K562 (cell line): Measurements from ENCODE around the gene NEDD9. TPM values are rescaled to one million over a fixed set of nuclear protein-coding genes. Genes with fewer than 3 reads are reported as not detected.

ENCODE experiments used
- ATAC-seq: fragments of 200-7000 bp; cut with Tn5 transposase; 3 replicates; pipeline ENCODE4 v1.9.1; 2020; ENCODE audit warnings: moderate library complexity
- BruUV-seq: library from RNA; stranded (reverse); fragments of 400-500 nt; replicated peaks from 2 replicates; lab custom pipeline; 2021; lab: Mats Ljungman, UMichigan
- CTCF ChIA-PET: fragments of 300-600 bp; formaldehyde crosslinking; extraction: SDS; loops from one replicate; lab custom pipeline; 2021; ENCODE audit warnings: low intra/inter-chr PET ratio; lab: Yijun Ruan, JAX
- POLR2A ChIA-PET: fragments of 300-600, 350-650 bp; sonication (Branson Sonifier 250); formaldehyde crosslinking; extraction: SDS; loops from one replicate; lab custom pipeline; 2021; ENCODE audit warnings: antibody characterized with exemption, inconsistent platforms; lab: Yijun Ruan, JAX
- DNase-seq, 4 experiments: peaks; one replicate each; pipeline versions ENCODE4 v3.0.0 to v3.0.0-alpha.2; 2011 to 2018; ENCODE audit warnings: low spot score in 3 of 4, mixed read lengths in 3 of 4; ENCODE audit errors: extremely low read depth in 1 of 4
- FAIRE-seq: peaks from 2 replicates; lab custom pipeline; 2011; peaks lifted over from hg19 to GRCh38; lab: Jason Lieb, UNC
- H2AFZ ChIP-seq: 2 replicates; pipeline ENCODE4 v1.6.0; 2011; ENCODE audit warnings: low read depth, low read length, control low read depth, inconsistent platforms
- H3K27ac ChIP-seq: fragments of 200-600 bp; 3 replicates; pipeline ENCODE4 v1.8.0; 2011; ENCODE audit warnings: low read depth, mild to moderate bottlenecking, control low read depth, inconsistent platforms, low read length, moderate library complexity, mixed read lengths; ENCODE audit errors: extremely low read depth
- H3K27me3 ChIP-seq, 2 experiments: fragments of 300-600 bp in 1 of 2; 2 replicates in 1 of 2; 3 replicates in 1 of 2; pipeline versions ENCODE4 v1.6.0 to v1.8.0; 2011; ENCODE audit warnings: inconsistent platforms in 2 of 2, low read length in 2 of 2, mild to moderate bottlenecking in 1 of 2, mixed read lengths in 1 of 2, moderate library complexity in 1 of 2; ENCODE audit not compliant: control insufficient read depth in 2 of 2, insufficient read depth in 2 of 2
- H3K36me3 ChIP-seq: fragments of 300-600 bp; 3 replicates; pipeline ENCODE4 v1.8.0; 2011; ENCODE audit warnings: mild to moderate bottlenecking, low read length, inconsistent platforms; ENCODE audit not compliant: control insufficient read depth, insufficient read depth
- H3K4me1 ChIP-seq, 2 experiments: fragments of 200-600 bp in 1 of 2; replicated peaks in 1 of 2; 2 replicates in 1 of 2; 3 replicates in 1 of 2; pipeline versions ENCODE4 v1.5.1 to v1.8.0; 2011; ENCODE audit warnings: inconsistent platforms in 2 of 2, low read length in 2 of 2, mild to moderate bottlenecking in 1 of 2, mixed read lengths in 1 of 2, moderate library complexity in 1 of 2; ENCODE audit not compliant: control insufficient read depth in 2 of 2, insufficient read depth in 2 of 2
- H3K4me2 ChIP-seq: 2 replicates; pipeline ENCODE4 v1.6.1; 2011; ENCODE audit warnings: low read length, control low read depth, inconsistent platforms, mixed read lengths; ENCODE audit not compliant: insufficient read depth
- H3K4me3 ChIP-seq: fragments of 200-600 bp; sonication (generic), shearing (Covaris generic); 2 replicates; pipeline ENCODE4 v1.5.1; 2016; ENCODE audit warnings: control low read depth, inconsistent platforms
- H3K79me2 ChIP-seq: fragments of 200-600 bp; 3 replicates; pipeline ENCODE4 v1.8.0; 2011; ENCODE audit warnings: low read length, inconsistent platforms; ENCODE audit not compliant: control insufficient read depth, insufficient read depth
- H3K9ac ChIP-seq, 2 experiments: 2 replicates each; pipeline versions ENCODE4 v1.6.0 to v1.6.1; 2011; ENCODE audit warnings: low read depth in 2 of 2, low read length in 2 of 2, control low read depth in 1 of 2, inconsistent platforms in 1 of 2, mild to moderate bottlenecking in 1 of 2, mixed read lengths in 1 of 2; ENCODE audit not compliant: insufficient read depth in 1 of 2
- H3K9me1 ChIP-seq: one replicate; pipeline ENCODE4 v1.6.0; 2011; ENCODE audit warnings: inconsistent platforms, mild to moderate bottlenecking, low read length, moderate library complexity; ENCODE audit not compliant: control insufficient read depth, insufficient read depth
- H3K9me3 ChIP-seq: replicated peaks from 2 replicates; pipeline ENCODE4 v1.5.1; 2011; ENCODE audit warnings: low read depth, low read length, inconsistent platforms; ENCODE audit not compliant: control insufficient read depth, insufficient read depth
- H4K20me1 ChIP-seq: replicated peaks from 2 replicates; pipeline ENCODE4 v1.6.1; 2011; ENCODE audit warnings: low read length, inconsistent platforms, mixed read lengths; ENCODE audit not compliant: control insufficient read depth, insufficient read depth
- BDP1 ChIP-seq: IDR thresholded peaks from 3 replicates; pipeline ENCODE4 v1.6.1; 2011; ENCODE audit not compliant: insufficient read length, insufficient read depth
- COPS2 ChIP-seq: fragments of 450-650 bp; conservative IDR thresholded peaks from 2 replicates; pipeline ENCODE4 v1.6.1; 2016; ENCODE audit warnings: mild to moderate bottlenecking, moderate library complexity
- FOXP1 ChIP-seq: sonication (generic); formaldehyde crosslinking; IDR thresholded peaks from 2 replicates; pipeline ENCODE4 v1.8.0; 2022; ENCODE audit warnings: mild to moderate bottlenecking, missing genetic modification reagents
- HDAC2 ChIP-seq: fragments of 450-650 bp; IDR thresholded peaks from 2 replicates; pipeline ENCODE4 v1.6.1; 2016; ENCODE audit warnings: mild to moderate bottlenecking
- HEY1 ChIP-seq: fragments of 250-450 bp; sonication (Bioruptor Pico); IDR thresholded peaks from 2 replicates; pipeline ENCODE4 v1.5.0; 2020; ENCODE audit warnings: mild to moderate bottlenecking, moderate library complexity, borderline replicate concordance
- MTA3 ChIP-seq: fragments of 450-650 bp; formaldehyde crosslinking; IDR thresholded peaks from 2 replicates; pipeline ENCODE4 v1.6.1; 2017; ENCODE audit warnings: mild to moderate bottlenecking, borderline replicate concordance
- NCOA2 ChIP-seq, 2 experiments: fragments of 450-650 bp; IDR thresholded peaks; 2 replicates each; pipeline ENCODE4 v1.6.1; 2018; ENCODE audit warnings: mild to moderate bottlenecking in 2 of 2, moderate library complexity in 1 of 2; ENCODE audit not compliant: partially characterized antibody in 2 of 2
- NFYB ChIP-seq: IDR thresholded peaks from 2 replicates; pipeline ENCODE4 v1.6.1; 2011; ENCODE audit warnings: mild to moderate bottlenecking, moderate library complexity; ENCODE audit not compliant: insufficient read length; ENCODE audit errors: extremely low read depth
- SNRNP70 ChIP-seq: fragments of 200-400 bp; formaldehyde crosslinking; optimal IDR thresholded peaks from 2 replicates; pipeline ENCODE3; 2017; ENCODE audit warnings: low read depth, low read length
- TBL1XR1 ChIP-seq, 2 experiments: IDR thresholded peaks; 2 replicates each; pipeline ENCODE4 v1.6.1; 2012; ENCODE audit warnings: improper control_type of control experiment in 2 of 2, low read length in 2 of 2, mild to moderate bottlenecking in 1 of 2
- XRCC3 ChIP-seq: fragments of 450-650 bp; IDR thresholded peaks from 2 replicates; pipeline ENCODE4 v1.6.1; 2017; ENCODE audit warnings: mild to moderate bottlenecking, moderate library complexity
- ZC3H8 ChIP-seq: fragments of 450-650 bp; IDR thresholded peaks from 2 replicates; pipeline ENCODE4 v1.6.1; 2017
- ZNF780A ChIP-seq: fragments of 250-450 bp; sonication (Bioruptor Pico); IDR thresholded peaks from 2 replicates; pipeline ENCODE4 v1.5.0; 2021; ENCODE audit warnings: mild to moderate bottlenecking
- WGBS: fragments of 100-300 bp; shearing (Covaris generic); methylation state at CpG from one replicate; pipeline ENCODE4 v1.1.6; 2016; ENCODE audit warnings: low coverage, mixed read lengths; ENCODE audit not compliant: insufficient coverage; ENCODE audit errors: missing lambda C conversion rate; 5-methylcytosine and 5-hydroxymethylcytosine counted together
- in situ Hi-C: fragments of 300-500 bp; cut with MboI; formaldehyde crosslinking; loops from 4 replicates; pipeline ENCODE4 v1.15.0; 2018; ENCODE audit warnings: inconsistent platforms, mixed read lengths
- intact Hi-C: fragments of 100-400 bp; cut with micrococcal nuclease; formaldehyde crosslinking; loops from 2 replicates; pipeline ENCODE4 v1.14.2; 2022
- polyA plus RNA-seq, 8 experiments: library from polyadenylated mRNA; depleted of rRNA in 4 of 8; stranded (reverse) in 5 of 8; unstranded in 3 of 8; fragments of >200 nt; fragmentation: Nextera tagmentation in 2 of 8; fragmentation: Illumina TruSeq in 1 of 8; extraction: Ambion mirVana in 2 of 8; extraction: Trizol in 1 of 8; gene quantifications; 2 replicates each; pipeline versions ENCODE4 v1.2.1 to v1.2.3, GENCODE V29; 2011 to 2014; ENCODE audit warnings: inconsistent platforms in 1 of 8, missing spikeins in 1 of 8
- total RNA-seq, 7 experiments: library from RNA; depleted of rRNA in 6 of 7; stranded (reverse); fragments of >200 nt in 6 of 7; fragmentation: Illumina TruSeq in 2 of 7; extraction: Trizol in 2 of 7; gene quantifications; 2 replicates each; pipeline versions ENCODE4 v1.2.1 to v1.2.3, GENCODE V29; 2011 to 2021; ENCODE audit warnings: low replicate concordance in 1 of 7
- TF ChIP-seq, protein P1 (sequence below): sonication (generic); formaldehyde crosslinking; IDR thresholded peaks from 2 replicates; pipeline ENCODE4 v1.8.0; 2023; ENCODE audit warnings: mild to moderate bottlenecking, missing genetic modification reagents
- TF ChIP-seq, protein P2 (sequence below): fragments of 250-450 bp; sonication (Bioruptor Pico); IDR thresholded peaks from 2 replicates; pipeline ENCODE4 v1.5.0; 2022; ENCODE audit warnings: mild to moderate bottlenecking
- TF ChIP-seq, protein P3 (sequence below): sonication (generic); formaldehyde crosslinking; IDR thresholded peaks from 2 replicates; pipeline ENCODE4 v1.8.0; 2023; ENCODE audit warnings: missing genetic modification reagents, mild to moderate bottlenecking, borderline replicate concordance

Gene NEDD9
- total and polyA plus RNA-seq, 9 of the 15 experiments (the other 6 are each of a cell fraction or from before 2014, with no cell fraction given): 0.04 to 0.18 (median 0.15) TPM; not detected in 6

DNA sequence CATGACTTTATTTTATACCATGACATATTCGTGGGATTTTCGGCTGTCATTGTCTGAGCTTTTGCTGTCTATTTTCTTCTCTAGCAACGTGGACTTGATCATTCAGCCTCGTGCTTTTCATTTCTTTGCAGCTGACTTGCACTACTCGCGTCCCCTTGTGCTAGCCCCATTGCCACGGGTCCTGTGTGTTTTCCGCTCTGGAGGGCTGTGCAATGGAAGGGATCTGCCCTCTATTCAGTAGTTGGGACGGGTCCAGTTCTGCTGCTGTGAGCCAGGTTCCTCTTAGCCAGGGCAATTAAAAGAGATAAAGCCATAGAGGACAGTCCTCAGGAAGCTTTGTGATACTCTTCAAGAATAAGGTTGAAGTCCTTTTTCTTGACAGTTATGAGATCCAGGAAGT is 17.6 kb downstream of the NEDD9 start:
- Histone ChIP-seq H3K9ac (no peak overlapping the region), H4K20me1 (0 out of 2 replicates have a peak, but pooled peaks cover 4% of the 10 kb centered on the region), H3K27ac (no peak overlapping the region), H3K9me1 (no peaks in the 10 kb centered on the region), H3K4me2 (no peak overlapping the region), H3K9me3 (no peaks in the 10 kb centered on the region), H3K4me3 (no peak overlapping the region), H3K79me2 (no peaks in the 10 kb centered on the region), H3K4me1 (no peaks in the 10 kb centered on the region), H2AFZ (no peak overlapping the region), H3K36me3 (no peaks in the 10 kb centered on the region), H3K27me3 (peaks cover 35 to 51% of the 10 kb centered on the region in 2 experiments; a peak in 4 of 5 replicates)
- intact Hi-C loops: no loop called here
- no peak for FAIRE-seq
- in situ Hi-C loops: no loop called here
- DNase-seq: no peak
- ATAC-seq: no peak
- POLR2A ChIA-PET: interaction anchor here (1.0 kb wide), 1 partner anchor 8 kb away, joined by 3 read pairs; no protein-coding TSS in a partner anchor
- BruUV-seq: no TSS peak
- WGBS: under 1% methylated on average over 9 of the region's 9 CpGs
- CTCF ChIA-PET: no interaction called here
- TF ChIP-seq SNRNP70: no peak
- TF ChIP-seq, protein P1, sequence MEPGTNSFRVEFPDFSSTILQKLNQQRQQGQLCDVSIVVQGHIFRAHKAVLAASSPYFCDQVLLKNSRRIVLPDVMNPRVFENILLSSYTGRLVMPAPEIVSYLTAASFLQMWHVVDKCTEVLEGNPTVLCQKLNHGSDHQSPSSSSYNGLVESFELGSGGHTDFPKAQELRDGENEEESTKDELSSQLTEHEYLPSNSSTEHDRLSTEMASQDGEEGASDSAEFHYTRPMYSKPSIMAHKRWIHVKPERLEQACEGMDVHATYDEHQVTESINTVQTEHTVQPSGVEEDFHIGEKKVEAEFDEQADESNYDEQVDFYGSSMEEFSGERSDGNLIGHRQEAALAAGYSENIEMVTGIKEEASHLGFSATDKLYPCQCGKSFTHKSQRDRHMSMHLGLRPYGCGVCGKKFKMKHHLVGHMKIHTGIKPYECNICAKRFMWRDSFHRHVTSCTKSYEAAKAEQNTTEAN (CRISPR knock-in tag): no peak
- no peak for TF ChIP-seq TBL1XR1 (IDR thresholded peaks at IDR 0.05; ENCODE audit: low read length in 2 of 2)
- TF ChIP-seq ZNF780A (CRISPR knock-in tag): no peak
- TF ChIP-seq FOXP1 (CRISPR knock-in tag): no peak
- TF ChIP-seq XRCC3: no peak
- no peak for TF ChIP-seq MTA3
- no peak for TF ChIP-seq NFYB
- no peak for TF ChIP-seq COPS2
- TF ChIP-seq, protein P2, sequence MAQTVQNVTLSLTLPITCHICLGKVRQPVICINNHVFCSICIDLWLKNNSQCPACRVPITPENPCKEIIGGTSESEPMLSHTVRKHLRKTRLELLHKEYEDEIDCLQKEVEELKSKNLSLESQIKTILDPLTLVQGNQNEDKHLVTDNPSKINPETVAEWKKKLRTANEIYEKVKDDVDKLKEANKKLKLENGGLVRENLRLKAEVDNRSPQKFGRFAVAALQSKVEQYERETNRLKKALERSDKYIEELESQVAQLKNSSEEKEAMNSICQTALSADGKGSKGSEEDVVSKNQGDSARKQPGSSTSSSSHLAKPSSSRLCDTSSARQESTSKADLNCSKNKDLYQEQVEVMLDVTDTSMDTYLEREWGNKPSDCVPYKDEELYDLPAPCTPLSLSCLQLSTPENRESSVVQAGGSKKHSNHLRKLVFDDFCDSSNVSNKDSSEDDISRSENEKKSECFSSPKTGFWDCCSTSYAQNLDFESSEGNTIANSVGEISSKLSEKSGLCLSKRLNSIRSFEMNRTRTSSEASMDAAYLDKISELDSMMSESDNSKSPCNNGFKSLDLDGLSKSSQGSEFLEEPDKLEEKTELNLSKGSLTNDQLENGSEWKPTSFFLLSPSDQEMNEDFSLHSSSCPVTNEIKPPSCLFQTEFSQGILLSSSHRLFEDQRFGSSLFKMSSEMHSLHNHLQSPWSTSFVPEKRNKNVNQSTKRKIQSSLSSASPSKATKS (CRISPR knock-in tag): no peak
- TF ChIP-seq, protein P3, sequence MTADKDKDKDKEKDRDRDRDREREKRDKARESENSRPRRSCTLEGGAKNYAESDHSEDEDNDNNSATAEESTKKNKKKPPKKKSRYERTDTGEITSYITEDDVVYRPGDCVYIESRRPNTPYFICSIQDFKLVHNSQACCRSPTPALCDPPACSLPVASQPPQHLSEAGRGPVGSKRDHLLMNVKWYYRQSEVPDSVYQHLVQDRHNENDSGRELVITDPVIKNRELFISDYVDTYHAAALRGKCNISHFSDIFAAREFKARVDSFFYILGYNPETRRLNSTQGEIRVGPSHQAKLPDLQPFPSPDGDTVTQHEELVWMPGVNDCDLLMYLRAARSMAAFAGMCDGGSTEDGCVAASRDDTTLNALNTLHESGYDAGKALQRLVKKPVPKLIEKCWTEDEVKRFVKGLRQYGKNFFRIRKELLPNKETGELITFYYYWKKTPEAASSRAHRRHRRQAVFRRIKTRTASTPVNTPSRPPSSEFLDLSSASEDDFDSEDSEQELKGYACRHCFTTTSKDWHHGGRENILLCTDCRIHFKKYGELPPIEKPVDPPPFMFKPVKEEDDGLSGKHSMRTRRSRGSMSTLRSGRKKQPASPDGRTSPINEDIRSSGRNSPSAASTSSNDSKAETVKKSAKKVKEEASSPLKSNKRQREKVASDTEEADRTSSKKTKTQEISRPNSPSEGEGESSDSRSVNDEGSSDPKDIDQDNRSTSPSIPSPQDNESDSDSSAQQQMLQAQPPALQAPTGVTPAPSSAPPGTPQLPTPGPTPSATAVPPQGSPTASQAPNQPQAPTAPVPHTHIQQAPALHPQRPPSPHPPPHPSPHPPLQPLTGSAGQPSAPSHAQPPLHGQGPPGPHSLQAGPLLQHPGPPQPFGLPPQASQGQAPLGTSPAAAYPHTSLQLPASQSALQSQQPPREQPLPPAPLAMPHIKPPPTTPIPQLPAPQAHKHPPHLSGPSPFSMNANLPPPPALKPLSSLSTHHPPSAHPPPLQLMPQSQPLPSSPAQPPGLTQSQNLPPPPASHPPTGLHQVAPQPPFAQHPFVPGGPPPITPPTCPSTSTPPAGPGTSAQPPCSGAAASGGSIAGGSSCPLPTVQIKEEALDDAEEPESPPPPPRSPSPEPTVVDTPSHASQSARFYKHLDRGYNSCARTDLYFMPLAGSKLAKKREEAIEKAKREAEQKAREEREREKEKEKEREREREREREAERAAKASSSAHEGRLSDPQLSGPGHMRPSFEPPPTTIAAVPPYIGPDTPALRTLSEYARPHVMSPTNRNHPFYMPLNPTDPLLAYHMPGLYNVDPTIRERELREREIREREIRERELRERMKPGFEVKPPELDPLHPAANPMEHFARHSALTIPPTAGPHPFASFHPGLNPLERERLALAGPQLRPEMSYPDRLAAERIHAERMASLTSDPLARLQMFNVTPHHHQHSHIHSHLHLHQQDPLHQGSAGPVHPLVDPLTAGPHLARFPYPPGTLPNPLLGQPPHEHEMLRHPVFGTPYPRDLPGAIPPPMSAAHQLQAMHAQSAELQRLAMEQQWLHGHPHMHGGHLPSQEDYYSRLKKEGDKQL (CRISPR knock-in tag): no peak
- no peak for TF ChIP-seq NCOA2 (IDR thresholded peaks at IDR 0.05; ENCODE audit: partially characterized antibody in 2 of 2)
- TF ChIP-seq ZC3H8: no peak
- TF ChIP-seq BDP1: no peak
- TF ChIP-seq HDAC2: no peak
- TF ChIP-seq HEY1: no peak
